HG03439 (cell line): Measurements from ENCODE around the gene CACNA1A.
"Not testable (repeated sequence)": the region's sequence is repeated elsewhere in the genome, so short reads cannot be mapped to it uniquely, and the experiment has no call there.

ENCODE experiments used
- ATAC-seq: cut with Tn5 transposase; IDR thresholded peaks from one replicate; pipeline ENCODE4 v1.9.1; 2021; ENCODE audit warnings: mild to moderate bottlenecking, moderate library complexity; ENCODE audit not compliant: unreplicated experiment

Gene CACNA1A

GRCh38 chr19:13427273-13428051, 78.8 kb downstream of the CACNA1A start:
- ATAC-seq: no peak

GRCh38 chr19:13425875-13426274, 80.4 kb downstream of the CACNA1A start:
- ATAC-seq: not testable (repeated sequence)

GRCh38 chr19:13425151-13425550, 81.1 kb downstream of the CACNA1A start:
- ATAC-seq: no peak

- ATAC-seq: no peak
These were observed 85.5 kb downstream of the CACNA1A start for GRCh38 chr19:13420780-13421179.

GRCh38 chr19:13417054-13417453, 89.2 kb downstream of the CACNA1A start:
- no peak for ATAC-seq

GRCh38 chr19:13411899-13412298, 94.4 kb downstream of the CACNA1A start:
- ATAC-seq: no peak

- no peak for ATAC-seq
These were observed 95.3 kb downstream of the CACNA1A start for GRCh38 chr19:13410946-13411345.

- no peak for ATAC-seq
These were observed 97.3 kb downstream of the CACNA1A start for GRCh38 chr19:13408889-13409518.

- no peak for ATAC-seq
These were observed 102.0 kb downstream of the CACNA1A start for GRCh38 chr19:13404236-13404635.

GRCh38 chr19:13401388-13401787, 104.9 kb downstream of the CACNA1A start:
- no peak for ATAC-seq

GRCh38 chr19:13400296-13400695, 106.0 kb downstream of the CACNA1A start:
- ATAC-seq: no peak

- ATAC-seq: no peak
These were observed 106.5 kb downstream of the CACNA1A start for GRCh38 chr19:13399746-13400145.

- ATAC-seq: no peak
These were observed 107.2 kb downstream of the CACNA1A start for GRCh38 chr19:13398780-13399726.

GRCh38 chr19:13398182-13398581, 108.1 kb downstream of the CACNA1A start:
- no peak for ATAC-seq

- no peak for ATAC-seq
These were observed 109.8 kb downstream of the CACNA1A start for GRCh38 chr19:13396250-13397080.

- no peak for ATAC-seq
These were observed 123.7 kb downstream of the CACNA1A start for GRCh38 chr19:13382633-13382938.

GRCh38 chr19:13381827-13382632, 124.2 kb downstream of the CACNA1A start:
- no peak for ATAC-seq

- no peak for ATAC-seq
These were observed 129.7 kb downstream of the CACNA1A start for GRCh38 chr19:13376537-13376936.

GRCh38 chr19:13373599-13373998, 132.7 kb downstream of the CACNA1A start:
- no peak for ATAC-seq

- no peak for ATAC-seq
These were observed 135.3 kb downstream of the CACNA1A start for GRCh38 chr19:13370948-13371347.
